GM12872 (cell line): Measurements from ENCODE around the gene MLPH.

ENCODE experiments used
- CTCF ChIP-seq: IDR thresholded peaks from 3 replicates; pipeline ENCODE4 v1.5.1; 2011; ENCODE audit warnings: low read depth, mild to moderate bottlenecking, low read length, moderate library complexity; ENCODE audit not compliant: insufficient read depth

MLPH gene

DNA sequence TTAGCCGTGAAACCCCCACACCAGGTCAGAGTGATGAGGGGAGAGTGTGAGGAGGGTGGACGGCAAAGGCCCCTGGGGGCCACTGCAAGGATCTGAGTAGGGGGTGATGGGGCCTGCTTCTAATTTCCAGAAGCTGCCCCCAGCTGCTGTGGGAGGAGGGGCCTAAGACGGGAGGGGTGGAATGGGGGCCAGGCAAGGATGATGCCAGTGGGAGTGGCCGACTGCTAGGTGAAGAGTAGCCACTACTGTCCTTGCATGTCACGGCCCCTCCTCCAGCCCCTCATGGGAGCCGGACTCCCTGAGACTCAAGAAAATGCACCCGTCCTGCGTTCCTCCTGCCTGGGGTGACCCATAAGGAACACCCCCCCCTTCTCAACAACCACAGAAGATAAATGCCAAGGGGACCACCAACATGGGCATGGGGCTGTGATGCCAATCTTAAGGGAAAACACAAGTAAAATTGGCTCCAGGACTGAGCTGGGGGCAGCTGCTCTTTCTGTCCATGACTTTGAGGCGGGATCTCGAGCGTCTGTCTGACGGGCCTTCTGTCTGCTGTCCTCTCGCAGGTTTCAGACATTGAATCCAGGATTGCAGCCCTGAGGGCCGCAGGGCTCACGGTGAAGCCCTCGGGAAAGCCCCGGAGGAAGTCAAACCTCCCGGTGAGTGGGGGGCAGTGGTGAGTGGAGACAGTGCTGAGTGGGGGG, 55.1 kb downstream of the MLPH start:
- TF ChIP-seq CTCF: no peak

GRCh38 chr2:237546040-237546875, 59.2 kb downstream of the MLPH start:
- TF ChIP-seq CTCF: no peak

DNA sequence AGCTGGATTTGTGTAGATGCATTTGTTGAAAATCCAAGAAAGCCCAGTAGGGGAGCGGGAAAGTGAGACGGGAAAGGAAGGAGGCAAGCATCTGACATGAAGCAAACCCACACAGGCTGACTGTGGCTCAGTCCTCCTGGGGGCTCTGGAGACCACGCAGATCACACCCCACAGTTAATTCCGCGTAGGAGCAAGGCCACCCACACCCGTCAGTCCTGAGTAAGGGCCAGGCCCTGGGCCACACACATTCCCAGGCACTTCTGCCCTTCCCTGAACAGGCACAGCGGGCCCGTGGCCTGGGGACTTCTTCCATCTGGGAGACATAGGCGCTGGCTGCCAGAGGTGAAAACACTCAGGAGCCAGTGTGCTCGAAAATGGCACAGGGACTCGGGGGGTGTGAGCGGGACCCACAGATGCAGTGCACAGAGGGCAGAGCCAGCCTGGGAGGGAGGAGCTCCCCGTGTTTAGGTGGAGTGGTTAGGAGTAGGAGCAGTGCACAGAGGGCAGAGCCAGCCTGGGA, 59.9 kb downstream of the MLPH start:
- TF ChIP-seq CTCF: no peak

DNA sequence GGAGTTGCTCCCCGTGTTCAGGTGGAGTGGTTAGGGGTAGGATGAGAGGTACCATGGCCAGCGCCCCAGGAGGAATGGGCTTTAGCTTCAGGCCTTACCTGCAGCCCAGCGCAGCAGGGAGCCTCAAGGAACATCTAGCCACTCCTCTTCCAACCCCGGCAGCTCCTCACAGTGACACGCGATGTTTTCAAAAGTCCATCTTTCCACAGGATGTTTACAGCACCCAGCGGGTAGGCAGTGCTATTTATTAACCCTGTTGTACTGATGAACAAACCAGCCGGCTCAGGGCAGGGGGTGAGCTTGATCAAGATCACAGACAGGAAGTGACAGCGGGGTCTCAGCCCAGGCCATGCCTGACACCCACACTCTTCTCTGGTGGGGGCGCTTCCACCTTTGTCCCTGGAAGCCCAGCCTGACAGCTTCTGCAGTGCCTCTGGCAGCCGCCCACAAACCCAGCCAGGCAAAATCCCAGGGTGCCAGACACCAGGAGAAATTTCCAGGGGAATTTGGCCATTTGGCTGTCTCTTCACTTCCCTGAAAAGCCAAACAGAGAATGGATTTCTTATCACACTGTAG, 60.9 kb downstream of the MLPH start:
- no peak for TF ChIP-seq CTCF

GRCh38 chr2:237549216-237549615, 62.2 kb downstream of the MLPH start:
- no peak for TF ChIP-seq CTCF

GRCh38 chr2:237549643-237550415, 62.8 kb downstream of the MLPH start:
- no peak for TF ChIP-seq CTCF

- TF ChIP-seq CTCF: no peak
These were observed 64.1 kb downstream of the MLPH start for GRCh38 chr2:237551071-237551574.
